Nephron (organoid): ENCODE data around the gene OR2Y1.
A peak's percentile ranks its signal among the peaks of the same experiment; 100 is the strongest.
"Not testable (repeated sequence)": the region's sequence is repeated elsewhere in the genome, so short reads cannot be mapped to it uniquely, and the experiment has no call there.

Source experiments
- H3K27ac Mint-ChIP-seq, 3 experiments: 2 replicates each; pipeline ENCODE4 v1.8.0; 2020; ENCODE audit warnings: mixed read lengths in 3 of 3, mild to moderate bottlenecking in 2 of 3, moderate library complexity in 1 of 3
- H3K27me3 Mint-ChIP-seq: 2 replicates; pipeline ENCODE4 v1.8.0; 2021; ENCODE audit warnings: low read depth, mild to moderate bottlenecking, moderate library complexity, mixed read lengths
- H3K36me3 Mint-ChIP-seq: 2 replicates; pipeline ENCODE4 v1.8.0; 2020; ENCODE audit warnings: low read depth, mixed read lengths
- H3K4me1 Mint-ChIP-seq: 2 replicates; pipeline ENCODE4 v1.8.0; 2020; ENCODE audit warnings: mixed read lengths
- H3K4me3 Mint-ChIP-seq, 3 experiments: 2 replicates each; pipeline ENCODE4 v1.8.0; 2020; ENCODE audit warnings: mild to moderate bottlenecking in 3 of 3, mixed read lengths in 3 of 3, moderate library complexity in 2 of 3
- H3K9me3 Mint-ChIP-seq: 2 replicates; pipeline ENCODE4 v1.8.0; 2020; ENCODE audit warnings: mixed read lengths
- CTCF ChIP-seq, 3 experiments: fragments of 200-600 bp; sonication (generic); IDR thresholded peaks; one replicate each; pipeline ENCODE4 v1.5.0; 2021; ENCODE audit warnings: antibody characterized with exemption in 3 of 3; ENCODE audit not compliant: unreplicated experiment in 3 of 3

OR2Y1 gene

GRCh38 chr5:180739958-180740357 is at the start of gene OR2Y1:
OR2Y1 (minus strand) TSS chr5:180740058; CDS start chr5:180740058, 0 bp downstream.
- no peaks in the 10 kb centered on the region for H3K36me3 Mint-ChIP-seq
- H3K4me3 Mint-ChIP-seq, result no peak within 1 kb of the TSS
- no peaks in the 10 kb centered on the region for H3K4me1 Mint-ChIP-seq
- peaks cover 13% of the 10 kb centered on the region for H3K27me3 Mint-ChIP-seq
- TF ChIP-seq CTCF (IDR thresholded peaks at IDR 0.05; ENCODE audit: unreplicated experiment in 3 of 3), result no peak
- H3K9me3 Mint-ChIP-seq, result no peaks in the 10 kb centered on the region
- no peak within 1 kb of the TSS for H3K27ac Mint-ChIP-seq

- not testable (repeated sequence) for H3K27me3 Mint-ChIP-seq, H3K9me3 Mint-ChIP-seq, H3K4me3 Mint-ChIP-seq
- Mint-ChIP-seq H3K36me3 (peaks cover 15% of the 10 kb centered on the region), H3K27ac (peak overlapping the region in 1 of 3 experiments; percentile 96), H3K4me1 (peaks cover 45% of the 10 kb centered on the region)
These were observed 49.0 kb upstream of the OR2Y1 start for GRCh38 chr5:180788651-180789410.

GRCh38 chr5:180787711-180788431 is 48.0 kb upstream of the OR2Y1 start:
- H3K4me1 Mint-ChIP-seq, result peaks cover 49% of the 10 kb centered on the region
- peak overlapping the region in 1 of 3 experiments; percentile 27 for H3K4me3 Mint-ChIP-seq
- no peaks in the 10 kb centered on the region for H3K27me3 Mint-ChIP-seq
- no peak for TF ChIP-seq CTCF (IDR thresholded peaks at IDR 0.05; ENCODE audit: unreplicated experiment in 3 of 3)
- peaks cover 15% of the 10 kb centered on the region for H3K36me3 Mint-ChIP-seq
- peak overlapping the region; percentile 94 to 96 (median 96) for H3K27ac Mint-ChIP-seq
- no peaks in the 10 kb centered on the region for H3K9me3 Mint-ChIP-seq

GRCh38 chr5:180786531-180787398 is 46.9 kb upstream of the OR2Y1 start:
- Mint-ChIP-seq H3K9me3 (no peaks in the 10 kb centered on the region), H3K4me3 (peak overlapping the region in 2 of 3 experiments; percentile 18 to 69), H3K27me3 (no peaks in the 10 kb centered on the region), H3K4me1 (peaks cover 54% of the 10 kb centered on the region), H3K27ac (peak overlapping the region; percentile 94 to 96 (median 96)), H3K36me3 (peaks cover 15% of the 10 kb centered on the region)
- TF ChIP-seq CTCF (IDR thresholded peaks at IDR 0.05; ENCODE audit: unreplicated experiment in 3 of 3), result no peak

- Mint-ChIP-seq H3K27ac (peak overlapping the region; percentile 94 to 96 (median 96)), H3K27me3 (no peaks in the 10 kb centered on the region), H3K9me3 (no peaks in the 10 kb centered on the region), H3K4me1 (peaks cover 54% of the 10 kb centered on the region), H3K4me3 (peak overlapping the region in 2 of 3 experiments; percentile 7 to 66), H3K36me3 (peaks cover 10% of the 10 kb centered on the region)
- no peak for TF ChIP-seq CTCF (IDR thresholded peaks at IDR 0.05; ENCODE audit: unreplicated experiment in 3 of 3)
These were observed 46.0 kb upstream of the OR2Y1 start for GRCh38 chr5:180785794-180786221.
